ENCODE data around the gene RAB3B. TPM values are rescaled to one million over a fixed set of nuclear protein-coding genes. Genes with fewer than 3 reads are reported as not detected.
A peak's percentile ranks its signal among the peaks of the same experiment; 100 is the strongest.

Gene RAB3B
- total and polyA plus RNA-seq, 9 of the 15 experiments (the other 6 are each of a cell fraction or from before 2014, with no cell fraction given): 0.07 to 0.47 (median 0.27) TPM

- TF ChIP-seq TCFL5 (CRISPR knock-in tag; conservative IDR thresholded peaks at IDR 0.05): 0 out of 2 replicates have a peak, but pooled peaks have one; percentile 23
- TF ChIP-seq ZNF76 (CRISPR knock-in tag; IDR thresholded peaks at IDR 0.05; ENCODE audit: borderline replicate concordance): no peak
- TF ChIP-seq IRF1 (CRISPR knock-in tag; IDR thresholded peaks at IDR 0.05; ENCODE audit: borderline replicate concordance): peak; percentile 36; the same call in 1 of the 2 replicates
- no peak for TF ChIP-seq ZNF165 (CRISPR knock-in tag; IDR thresholded peaks at IDR 0.05; ENCODE audit: borderline replicate concordance)
- TF ChIP-seq BRCA1 (IDR thresholded peaks at IDR 0.05): no peak
- no peak for TF ChIP-seq BRCA1 (CRISPR knock-in tag; IDR thresholded peaks at IDR 0.05)
- peak; percentile 4 to 79; a peak in 2 of 4 replicates for TF ChIP-seq FOXA3 (CRISPR knock-in tag; conservative IDR thresholded peaks at IDR 0.05 in 1 of 2, IDR thresholded peaks at IDR 0.05 in 1 of 2)
- peak; percentile 19; the same call in 1 of the 2 replicates for TF ChIP-seq NBN (IDR thresholded peaks at IDR 0.05; ENCODE audit: low read depth)
- no peak for TF ChIP-seq LARP7 (IDR thresholded peaks at IDR 0.05)
- TF ChIP-seq ZNF121 (CRISPR knock-in tag; conservative IDR thresholded peaks at IDR 0.05): no peak
- TF ChIP-seq ZFP91 (CRISPR knock-in tag; IDR thresholded peaks at IDR 0.05): peak; percentile 50; the same call in 1 of the 2 replicates
- no peak for TF ChIP-seq NFE2L1 (tag; IDR thresholded peaks at IDR 0.05; ENCODE audit: borderline replicate concordance, low read depth)
- peak; percentile 93 for TF ChIP-seq ZFX (CRISPR knock-in tag; IDR thresholded peaks at IDR 0.05)
- peak; percentile 85 for TF ChIP-seq ZNF12 (CRISPR knock-in tag; IDR thresholded peaks at IDR 0.05)
- TF ChIP-seq MAFF (IDR thresholded peaks at IDR 0.05; ENCODE audit: low read length): no peak
- TF ChIP-seq HSF4 (CRISPR knock-in tag; IDR thresholded peaks at IDR 0.05; ENCODE audit: borderline replicate concordance): no peak
- TF ChIP-seq FOXJ3 (CRISPR knock-in tag; IDR thresholded peaks at IDR 0.05): no peak
- peak; percentile 84; the same call in 1 of the 2 replicates for TF ChIP-seq HDAC2 (IDR thresholded peaks at IDR 0.05)
- no peak for TF ChIP-seq SMC3 (conservative IDR thresholded peaks at IDR 0.05; ENCODE audit: insufficient read depth, low read depth, low read length)
- no peak for TF ChIP-seq POU5F1 (IDR thresholded peaks at IDR 0.05; ENCODE audit: borderline replicate concordance, low read depth, low read length, partially characterized antibody)
- TF ChIP-seq ZBTB2 (IDR thresholded peaks at IDR 0.05): peak; percentile 78; the same call in 1 of the 2 replicates
- TF ChIP-seq ZNF212 (CRISPR knock-in tag; IDR thresholded peaks at IDR 0.05): no peak
- no peak for TF ChIP-seq GTF2F1 (IDR thresholded peaks at IDR 0.05; ENCODE audit: low read depth, low read length)
- no peak for TF ChIP-seq HNRNPUL1 (IDR thresholded peaks at IDR 0.05; ENCODE audit: low read length)
- TF ChIP-seq ZNF717 (CRISPR knock-in tag; IDR thresholded peaks at IDR 0.05): no peak
- TF ChIP-seq BHLHE40 (IDR thresholded peaks at IDR 0.05; ENCODE audit: low read length): no peak
- TF ChIP-seq NR2F6 (CRISPR knock-in tag; IDR thresholded peaks at IDR 0.05): no peak
Observed at GRCh38 chr1:52033190-52034049, 42.9 kb upstream of the RAB3B start, which contains the start of gene KTI12 (continued).
